ENCODE data around the gene VENTX.

DNA sequence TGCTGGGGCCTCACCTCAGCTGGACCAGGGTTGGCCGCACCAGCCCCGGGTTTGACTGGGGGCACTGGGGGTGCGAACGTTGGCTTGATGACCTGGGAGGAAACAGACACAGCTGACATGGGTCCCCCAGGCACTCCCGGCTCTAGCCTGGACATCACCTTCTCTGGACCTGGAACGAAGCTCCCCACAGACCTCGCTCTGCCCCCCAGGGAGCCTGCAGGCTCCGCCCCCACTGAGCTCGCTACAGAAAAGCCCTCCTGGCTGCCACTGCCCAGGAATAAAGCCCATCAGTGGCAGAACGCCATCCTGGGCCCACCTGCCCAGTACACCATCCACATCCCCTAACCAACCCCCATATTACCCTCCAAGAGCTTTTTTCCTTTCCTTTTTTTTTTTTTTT, 26.0 kb downstream of the VENTX start:
- TF ChIP-seq, protein P1, sequence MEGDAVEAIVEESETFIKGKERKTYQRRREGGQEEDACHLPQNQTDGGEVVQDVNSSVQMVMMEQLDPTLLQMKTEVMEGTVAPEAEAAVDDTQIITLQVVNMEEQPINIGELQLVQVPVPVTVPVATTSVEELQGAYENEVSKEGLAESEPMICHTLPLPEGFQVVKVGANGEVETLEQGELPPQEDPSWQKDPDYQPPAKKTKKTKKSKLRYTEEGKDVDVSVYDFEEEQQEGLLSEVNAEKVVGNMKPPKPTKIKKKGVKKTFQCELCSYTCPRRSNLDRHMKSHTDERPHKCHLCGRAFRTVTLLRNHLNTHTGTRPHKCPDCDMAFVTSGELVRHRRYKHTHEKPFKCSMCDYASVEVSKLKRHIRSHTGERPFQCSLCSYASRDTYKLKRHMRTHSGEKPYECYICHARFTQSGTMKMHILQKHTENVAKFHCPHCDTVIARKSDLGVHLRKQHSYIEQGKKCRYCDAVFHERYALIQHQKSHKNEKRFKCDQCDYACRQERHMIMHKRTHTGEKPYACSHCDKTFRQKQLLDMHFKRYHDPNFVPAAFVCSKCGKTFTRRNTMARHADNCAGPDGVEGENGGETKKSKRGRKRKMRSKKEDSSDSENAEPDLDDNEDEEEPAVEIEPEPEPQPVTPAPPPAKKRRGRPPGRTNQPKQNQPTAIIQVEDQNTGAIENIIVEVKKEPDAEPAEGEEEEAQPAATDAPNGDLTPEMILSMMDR (IDR thresholded peaks at IDR 0.05) = no peak
- TF ChIP-seq POLR2A (IDR thresholded peaks at IDR 0.05; ENCODE audit: low read depth) (no peak), EP300 (IDR thresholded peaks at IDR 0.05) (no peak), POLR2AphosphoS5 (IDR thresholded peaks at IDR 0.05) (no peak)
